WTC11 (cell line): ENCODE results near the gene TTL. TPM values are rescaled to one million over a fixed set of nuclear protein-coding genes. Genes with fewer than 3 reads are reported as not detected.
A peak's percentile ranks its signal among the peaks of the same experiment; 100 is the strongest.

ENCODE experiments used
- ATAC-seq: fragments of 200-7000 bp; cut with Tn5 transposase; 2 replicates; pipeline ENCODE4 v1.10.0; 2021; ENCODE audit warnings: mild to moderate bottlenecking, moderate library complexity
- CTCF ChIA-PET: fragments of 300-600 bp; sonication (Branson Sonifier 250); formaldehyde crosslinking; loops from one replicate; lab custom pipeline; 2021; ENCODE audit warnings: antibody characterized with exemption; lab: Charles Lee
- POLR2A ChIA-PET: fragments of 350-600 bp; sonication (Branson Sonifier 250); formaldehyde crosslinking; loops from one replicate; lab custom pipeline; 2021; ENCODE audit warnings: antibody characterized with exemption; lab: Charles Lee
- DNase-seq: peaks from one replicate; pipeline ENCODE4 v3.0.0; 2021; ENCODE audit warnings: low spot score
- H3K27ac Mint-ChIP-seq: 2 replicates; pipeline ENCODE4 v1.8.0; 2021; ENCODE audit warnings: mixed read lengths
- H3K27me3 Mint-ChIP-seq: 2 replicates; pipeline ENCODE4 v1.8.0; 2021; ENCODE audit warnings: low read depth, mild to moderate bottlenecking, moderate library complexity, mixed read lengths
- H3K36me3 Mint-ChIP-seq: 2 replicates; pipeline ENCODE4 v1.8.0; 2021; ENCODE audit warnings: mixed read lengths
- H3K4me1 Mint-ChIP-seq: 2 replicates; pipeline ENCODE4 v1.8.0; 2022; ENCODE audit warnings: mixed read lengths
- H3K4me3 Mint-ChIP-seq: 2 replicates; pipeline ENCODE4 v1.8.0; 2021; ENCODE audit warnings: mild to moderate bottlenecking, moderate library complexity, mixed read lengths
- H3K9me3 Mint-ChIP-seq: 2 replicates; pipeline ENCODE4 v1.8.0; 2021; ENCODE audit warnings: mixed read lengths
- AR ChIP-seq: fragments of 250-450 bp; sonication (Bioruptor Pico); IDR thresholded peaks from 2 replicates; pipeline ENCODE4 v1.9.0; 2021; ENCODE audit warnings: mild to moderate bottlenecking
- ATF3 ChIP-seq: sonication (generic); formaldehyde crosslinking; conservative IDR thresholded peaks from 2 replicates; pipeline ENCODE4 v1.8.1; 2022; ENCODE audit warnings: mild to moderate bottlenecking, missing genetic modification reagents
- CDX4 ChIP-seq: fragments of 250-450 bp; sonication (Bioruptor Pico); IDR thresholded peaks from 2 replicates; pipeline ENCODE4 v1.9.0; 2021; ENCODE audit warnings: moderate library complexity, mild to moderate bottlenecking, inconsistent platforms, borderline replicate concordance
- FOXK1 ChIP-seq: sonication (generic); formaldehyde crosslinking; IDR thresholded peaks from 2 replicates; pipeline ENCODE4 v1.8.0; 2022; ENCODE audit warnings: mild to moderate bottlenecking, moderate library complexity, missing genetic modification reagents
- FOXP1 ChIP-seq: sonication (generic); formaldehyde crosslinking; IDR thresholded peaks from 2 replicates; pipeline ENCODE4 v1.8.0; 2022; ENCODE audit warnings: missing genetic modification reagents, mild to moderate bottlenecking, moderate library complexity, borderline replicate concordance
- GTF2I ChIP-seq: fragments of 250-450 bp; sonication (Bioruptor Pico); conservative IDR thresholded peaks from 2 replicates; pipeline ENCODE4 v1.4.0; 2021; ENCODE audit warnings: mild to moderate bottlenecking
- MXD4 ChIP-seq: fragments of 250-450 bp; sonication (Bioruptor Pico); IDR thresholded peaks from 2 replicates; pipeline ENCODE4 v1.8.0; 2021; ENCODE audit warnings: mild to moderate bottlenecking, moderate library complexity, borderline replicate concordance
- NFATC4 ChIP-seq: fragments of 250-450 bp; sonication (Bioruptor Pico); IDR thresholded peaks from 2 replicates; pipeline ENCODE4 v1.9.0; 2021; ENCODE audit warnings: mild to moderate bottlenecking
- NR1H2 ChIP-seq: sonication (generic); formaldehyde crosslinking; IDR thresholded peaks from 2 replicates; pipeline ENCODE4 v1.9.0; 2021; ENCODE audit warnings: mild to moderate bottlenecking, moderate library complexity, missing genetic modification reagents
- RORB ChIP-seq: fragments of 250-450 bp; sonication (Bioruptor Pico); IDR thresholded peaks from 2 replicates; pipeline ENCODE4 v1.9.0; 2021; ENCODE audit warnings: mild to moderate bottlenecking
- SP1 ChIP-seq: sonication (generic); formaldehyde crosslinking; conservative IDR thresholded peaks from 2 replicates; pipeline ENCODE4 v1.8.1; 2022; ENCODE audit warnings: missing genetic modification reagents
- ZNF423 ChIP-seq: fragments of 250-450 bp; sonication (Bioruptor Pico); IDR thresholded peaks from 2 replicates; pipeline ENCODE4 v2.1.2; 2022; ENCODE audit warnings: mild to moderate bottlenecking, moderate library complexity
- total RNA-seq: library from RNA; stranded (reverse); gene quantifications from 3 replicates; pipeline ENCODE4 v1.2.3, GENCODE V29; 2021
- TF ChIP-seq, protein P1 (sequence below): sonication (generic); formaldehyde crosslinking; IDR thresholded peaks from 2 replicates; pipeline ENCODE4 v1.8.0; 2022; ENCODE audit warnings: missing genetic modification reagents
- TF ChIP-seq, protein P2 (sequence below): sonication (generic); formaldehyde crosslinking; IDR thresholded peaks from 2 replicates; pipeline ENCODE4 v1.8.1; 2022; ENCODE audit warnings: mild to moderate bottlenecking, moderate library complexity, missing genetic modification reagents
- TF ChIP-seq, protein P3 (sequence below): sonication (generic); formaldehyde crosslinking; IDR thresholded peaks from 2 replicates; pipeline ENCODE4 v1.8.0; 2022; ENCODE audit warnings: mild to moderate bottlenecking, missing genetic modification reagents
- TF ChIP-seq, protein P4 (sequence below): sonication (generic); formaldehyde crosslinking; IDR thresholded peaks from 2 replicates; pipeline ENCODE4 v1.8.1; 2023; ENCODE audit warnings: mild to moderate bottlenecking, moderate library complexity, missing genetic modification reagents
- TF ChIP-seq, protein P5 (sequence below): sonication (generic); formaldehyde crosslinking; IDR thresholded peaks from 2 replicates; pipeline ENCODE4 v1.8.1; 2023; ENCODE audit warnings: mild to moderate bottlenecking, missing genetic modification reagents, borderline replicate concordance

The TTL gene
- total RNA-seq, 1 experiment from 2014 or later, result 44.2 TPM

- TF ChIP-seq, protein P1, sequence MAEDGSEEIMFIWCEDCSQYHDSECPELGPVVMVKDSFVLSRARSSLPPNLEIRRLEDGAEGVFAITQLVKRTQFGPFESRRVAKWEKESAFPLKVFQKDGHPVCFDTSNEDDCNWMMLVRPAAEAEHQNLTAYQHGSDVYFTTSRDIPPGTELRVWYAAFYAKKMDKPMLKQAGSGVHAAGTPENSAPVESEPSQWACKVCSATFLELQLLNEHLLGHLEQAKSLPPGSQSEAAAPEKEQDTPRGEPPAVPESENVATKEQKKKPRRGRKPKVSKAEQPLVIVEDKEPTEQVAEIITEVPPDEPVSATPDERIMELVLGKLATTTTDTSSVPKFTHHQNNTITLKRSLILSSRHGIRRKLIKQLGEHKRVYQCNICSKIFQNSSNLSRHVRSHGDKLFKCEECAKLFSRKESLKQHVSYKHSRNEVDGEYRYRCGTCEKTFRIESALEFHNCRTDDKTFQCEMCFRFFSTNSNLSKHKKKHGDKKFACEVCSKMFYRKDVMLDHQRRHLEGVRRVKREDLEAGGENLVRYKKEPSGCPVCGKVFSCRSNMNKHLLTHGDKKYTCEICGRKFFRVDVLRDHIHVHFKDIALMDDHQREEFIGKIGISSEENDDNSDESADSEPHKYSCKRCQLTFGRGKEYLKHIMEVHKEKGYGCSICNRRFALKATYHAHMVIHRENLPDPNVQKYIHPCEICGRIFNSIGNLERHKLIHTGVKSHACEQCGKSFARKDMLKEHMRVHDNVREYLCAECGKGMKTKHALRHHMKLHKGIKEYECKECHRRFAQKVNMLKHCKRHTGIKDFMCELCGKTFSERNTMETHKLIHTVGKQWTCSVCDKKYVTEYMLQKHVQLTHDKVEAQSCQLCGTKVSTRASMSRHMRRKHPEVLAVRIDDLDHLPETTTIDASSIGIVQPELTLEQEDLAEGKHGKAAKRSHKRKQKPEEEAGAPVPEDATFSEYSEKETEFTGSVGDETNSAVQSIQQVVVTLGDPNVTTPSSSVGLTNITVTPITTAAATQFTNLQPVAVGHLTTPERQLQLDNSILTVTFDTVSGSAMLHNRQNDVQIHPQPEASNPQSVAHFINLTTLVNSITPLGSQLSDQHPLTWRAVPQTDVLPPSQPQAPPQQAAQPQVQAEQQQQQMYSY (CRISPR knock-in tag), result no peak
- TF ChIP-seq ATF3 (no peak), CDX4 (CRISPR knock-in tag) (no peak), ZNF423 (CRISPR knock-in tag) (no peak), FOXK1 (CRISPR knock-in tag) (no peak), RORB (no peak), NFATC4 (CRISPR knock-in tag) (no peak), AR (CRISPR knock-in tag) (no peak)
- TF ChIP-seq, protein P2, sequence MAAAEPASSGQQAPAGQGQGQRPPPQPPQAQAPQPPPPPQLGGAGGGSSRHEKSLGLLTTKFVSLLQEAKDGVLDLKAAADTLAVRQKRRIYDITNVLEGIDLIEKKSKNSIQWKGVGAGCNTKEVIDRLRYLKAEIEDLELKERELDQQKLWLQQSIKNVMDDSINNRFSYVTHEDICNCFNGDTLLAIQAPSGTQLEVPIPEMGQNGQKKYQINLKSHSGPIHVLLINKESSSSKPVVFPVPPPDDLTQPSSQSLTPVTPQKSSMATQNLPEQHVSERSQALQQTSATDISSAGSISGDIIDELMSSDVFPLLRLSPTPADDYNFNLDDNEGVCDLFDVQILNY (CRISPR knock-in tag), result no peak
Observed at GRCh38 chr2:112481050-112481527, 867 bp upstream of the TTL start (continued).

- peak overlapping the region; percentile 86 for H3K27ac Mint-ChIP-seq
- peak; percentile 39 for DNase-seq
- POLR2A ChIA-PET, result no interaction called here
- TF ChIP-seq, protein P3, sequence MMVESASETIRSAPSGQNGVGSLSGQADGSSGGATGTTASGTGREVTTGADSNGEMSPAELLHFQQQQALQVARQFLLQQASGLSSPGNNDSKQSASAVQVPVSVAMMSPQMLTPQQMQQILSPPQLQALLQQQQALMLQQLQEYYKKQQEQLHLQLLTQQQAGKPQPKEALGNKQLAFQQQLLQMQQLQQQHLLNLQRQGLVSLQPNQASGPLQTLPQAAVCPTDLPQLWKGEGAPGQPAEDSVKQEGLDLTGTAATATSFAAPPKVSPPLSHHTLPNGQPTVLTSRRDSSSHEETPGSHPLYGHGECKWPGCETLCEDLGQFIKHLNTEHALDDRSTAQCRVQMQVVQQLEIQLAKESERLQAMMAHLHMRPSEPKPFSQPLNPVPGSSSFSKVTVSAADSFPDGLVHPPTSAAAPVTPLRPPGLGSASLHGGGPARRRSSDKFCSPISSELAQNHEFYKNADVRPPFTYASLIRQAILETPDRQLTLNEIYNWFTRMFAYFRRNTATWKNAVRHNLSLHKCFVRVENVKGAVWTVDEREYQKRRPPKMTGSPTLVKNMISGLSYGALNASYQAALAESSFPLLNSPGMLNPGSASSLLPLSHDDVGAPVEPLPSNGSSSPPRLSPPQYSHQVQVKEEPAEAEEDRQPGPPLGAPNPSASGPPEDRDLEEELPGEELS (CRISPR knock-in tag), result no peak
- no peak for TF ChIP-seq ZNF423 (CRISPR knock-in tag)
- TF ChIP-seq NR1H2 (CRISPR knock-in tag), result no peak
- TF ChIP-seq, protein P4, sequence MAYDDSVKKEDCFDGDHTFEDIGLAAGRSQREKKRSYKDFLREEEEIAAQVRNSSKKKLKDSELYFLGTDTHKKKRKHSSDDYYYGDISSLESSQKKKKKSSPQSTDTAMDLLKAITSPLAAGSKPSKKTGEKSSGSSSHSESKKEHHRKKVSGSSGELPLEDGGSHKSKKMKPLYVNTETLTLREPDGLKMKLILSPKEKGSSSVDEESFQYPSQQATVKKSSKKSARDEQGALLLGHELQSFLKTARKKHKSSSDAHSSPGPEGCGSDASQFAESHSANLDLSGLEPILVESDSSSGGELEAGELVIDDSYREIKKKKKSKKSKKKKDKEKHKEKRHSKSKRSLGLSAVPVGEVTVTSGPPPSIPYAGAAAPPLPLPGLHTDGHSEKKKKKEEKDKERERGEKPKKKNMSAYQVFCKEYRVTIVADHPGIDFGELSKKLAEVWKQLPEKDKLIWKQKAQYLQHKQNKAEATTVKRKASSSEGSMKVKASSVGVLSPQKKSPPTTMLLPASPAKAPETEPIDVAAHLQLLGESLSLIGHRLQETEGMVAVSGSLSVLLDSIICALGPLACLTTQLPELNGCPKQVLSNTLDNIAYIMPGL (CRISPR knock-in tag), result peak; percentile 70; the same call in 1 of the 2 replicates
- TF ChIP-seq GTF2I, result no peak
- no peak for TF ChIP-seq ATF3
- TF ChIP-seq SP1 (CRISPR knock-in tag), result no peak
- TF ChIP-seq, protein P5, sequence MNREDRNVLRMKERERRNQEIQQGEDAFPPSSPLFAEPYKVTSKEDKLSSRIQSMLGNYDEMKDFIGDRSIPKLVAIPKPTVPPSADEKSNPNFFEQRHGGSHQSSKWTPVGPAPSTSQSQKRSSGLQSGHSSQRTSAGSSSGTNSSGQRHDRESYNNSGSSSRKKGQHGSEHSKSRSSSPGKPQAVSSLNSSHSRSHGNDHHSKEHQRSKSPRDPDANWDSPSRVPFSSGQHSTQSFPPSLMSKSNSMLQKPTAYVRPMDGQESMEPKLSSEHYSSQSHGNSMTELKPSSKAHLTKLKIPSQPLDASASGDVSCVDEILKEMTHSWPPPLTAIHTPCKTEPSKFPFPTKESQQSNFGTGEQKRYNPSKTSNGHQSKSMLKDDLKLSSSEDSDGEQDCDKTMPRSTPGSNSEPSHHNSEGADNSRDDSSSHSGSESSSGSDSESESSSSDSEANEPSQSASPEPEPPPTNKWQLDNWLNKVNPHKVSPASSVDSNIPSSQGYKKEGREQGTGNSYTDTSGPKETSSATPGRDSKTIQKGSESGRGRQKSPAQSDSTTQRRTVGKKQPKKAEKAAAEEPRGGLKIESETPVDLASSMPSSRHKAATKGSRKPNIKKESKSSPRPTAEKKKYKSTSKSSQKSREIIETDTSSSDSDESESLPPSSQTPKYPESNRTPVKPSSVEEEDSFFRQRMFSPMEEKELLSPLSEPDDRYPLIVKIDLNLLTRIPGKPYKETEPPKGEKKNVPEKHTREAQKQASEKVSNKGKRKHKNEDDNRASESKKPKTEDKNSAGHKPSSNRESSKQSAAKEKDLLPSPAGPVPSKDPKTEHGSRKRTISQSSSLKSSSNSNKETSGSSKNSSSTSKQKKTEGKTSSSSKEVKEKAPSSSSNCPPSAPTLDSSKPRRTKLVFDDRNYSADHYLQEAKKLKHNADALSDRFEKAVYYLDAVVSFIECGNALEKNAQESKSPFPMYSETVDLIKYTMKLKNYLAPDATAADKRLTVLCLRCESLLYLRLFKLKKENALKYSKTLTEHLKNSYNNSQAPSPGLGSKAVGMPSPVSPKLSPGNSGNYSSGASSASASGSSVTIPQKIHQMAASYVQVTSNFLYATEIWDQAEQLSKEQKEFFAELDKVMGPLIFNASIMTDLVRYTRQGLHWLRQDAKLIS, result no peak
- no peak for TF ChIP-seq MXD4
- no peak for TF ChIP-seq FOXP1 (CRISPR knock-in tag)
Observed at GRCh38 chr2:112482309-112483041, 519 bp downstream of the TTL start.

More at GRCh38 chr2:112482309-112483041, 519 bp downstream of the TTL start:
- Mint-ChIP-seq H3K27me3 (peaks cover 22% of the 10 kb centered on the region), H3K4me1 (peaks cover 13% of the 10 kb centered on the region), H3K4me3 (peak overlapping the region; percentile 96), H3K36me3 (peaks cover 11% of the 10 kb centered on the region; the same call in 1 of the 2 replicates), H3K9me3 (no peaks in the 10 kb centered on the region)
- CTCF ChIA-PET, result interaction anchor here (0.8 to 1.5 kb wide), 2 partner anchors 10 to 599 kb away, joined by 3 to 5 read pairs; partner anchors contain the start of gene ANAPC1
- peak; percentile 9 for ATAC-seq
